ENCODE results near the gene KCNMA1.

GRCh38 chr10:76946270-76946669 lies 691.3 kb downstream of the KCNMA1 start:
- no peak for TF ChIP-seq POLR2A (IDR thresholded peaks at IDR 0.05; ENCODE audit: extremely low read depth, insufficient read length)
- TF ChIP-seq, protein P1, sequence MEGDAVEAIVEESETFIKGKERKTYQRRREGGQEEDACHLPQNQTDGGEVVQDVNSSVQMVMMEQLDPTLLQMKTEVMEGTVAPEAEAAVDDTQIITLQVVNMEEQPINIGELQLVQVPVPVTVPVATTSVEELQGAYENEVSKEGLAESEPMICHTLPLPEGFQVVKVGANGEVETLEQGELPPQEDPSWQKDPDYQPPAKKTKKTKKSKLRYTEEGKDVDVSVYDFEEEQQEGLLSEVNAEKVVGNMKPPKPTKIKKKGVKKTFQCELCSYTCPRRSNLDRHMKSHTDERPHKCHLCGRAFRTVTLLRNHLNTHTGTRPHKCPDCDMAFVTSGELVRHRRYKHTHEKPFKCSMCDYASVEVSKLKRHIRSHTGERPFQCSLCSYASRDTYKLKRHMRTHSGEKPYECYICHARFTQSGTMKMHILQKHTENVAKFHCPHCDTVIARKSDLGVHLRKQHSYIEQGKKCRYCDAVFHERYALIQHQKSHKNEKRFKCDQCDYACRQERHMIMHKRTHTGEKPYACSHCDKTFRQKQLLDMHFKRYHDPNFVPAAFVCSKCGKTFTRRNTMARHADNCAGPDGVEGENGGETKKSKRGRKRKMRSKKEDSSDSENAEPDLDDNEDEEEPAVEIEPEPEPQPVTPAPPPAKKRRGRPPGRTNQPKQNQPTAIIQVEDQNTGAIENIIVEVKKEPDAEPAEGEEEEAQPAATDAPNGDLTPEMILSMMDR (IDR thresholded peaks at IDR 0.05; ENCODE audit: low read depth, low read length) = no peak
- TF ChIP-seq, protein P2, sequence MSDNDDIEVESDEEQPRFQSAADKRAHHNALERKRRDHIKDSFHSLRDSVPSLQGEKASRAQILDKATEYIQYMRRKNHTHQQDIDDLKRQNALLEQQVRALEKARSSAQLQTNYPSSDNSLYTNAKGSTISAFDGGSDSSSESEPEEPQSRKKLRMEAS (IDR thresholded peaks at IDR 0.05; ENCODE audit: low read depth, low read length) = no peak

Measured in NB4 (cell line).